Measurements from ENCODE around the gene MPL.

Gene MPL

GRCh38 chr1:43306688-43307457 lies 30.7 kb upstream of the MPL start:
- DNase-seq (ENCODE audit: low read depth) = no peak

- no peak for DNase-seq (ENCODE audit: low read depth)
These were observed 30.0 kb upstream of the MPL start for GRCh38 chr1:43307458-43308158.

- no peak for DNase-seq (ENCODE audit: low read depth)
These were observed 28.8 kb upstream of the MPL start for GRCh38 chr1:43308635-43309404.

GRCh38 chr1:43309405-43310025 lies 28.1 kb upstream of the MPL start:
- no peak for DNase-seq (ENCODE audit: low read depth)

GRCh38 chr1:43311521-43311920 lies 26.1 kb upstream of the MPL start:
- DNase-seq (ENCODE audit: low read depth) = no peak

- no peak for DNase-seq (ENCODE audit: low read depth)
These were observed 25.4 kb upstream of the MPL start for GRCh38 chr1:43312212-43312623.

GRCh38 chr1:43312663-43313515 lies 24.7 kb upstream of the MPL start:
- DNase-seq (ENCODE audit: low read depth) = no peak

GRCh38 chr1:43313771-43314170 lies 23.8 kb upstream of the MPL start:
- DNase-seq (ENCODE audit: low read depth) = no peak

GRCh38 chr1:43314233-43314632 lies 23.4 kb upstream of the MPL start:
- no peak for DNase-seq (ENCODE audit: low read depth)

- DNase-seq (ENCODE audit: low read depth) = no peak
These were observed 22.1 kb upstream of the MPL start for GRCh38 chr1:43315481-43315880.

GRCh38 chr1:43315963-43316737 lies 21.5 kb upstream of the MPL start:
- DNase-seq (ENCODE audit: low read depth) = no peak

GRCh38 chr1:43316738-43317520 lies 20.7 kb upstream of the MPL start:
- DNase-seq (ENCODE audit: low read depth) = no peak

- no peak for DNase-seq (ENCODE audit: low read depth)
These were observed 19.7 kb upstream of the MPL start for GRCh38 chr1:43317817-43318471.

GRCh38 chr1:43318831-43319230 lies 18.8 kb upstream of the MPL start:
- no peak for DNase-seq (ENCODE audit: low read depth)

- DNase-seq (ENCODE audit: low read depth) = no peak
These were observed 18.3 kb upstream of the MPL start for GRCh38 chr1:43319288-43319687.

GRCh38 chr1:43319766-43320165 lies 17.9 kb upstream of the MPL start:
- no peak for DNase-seq (ENCODE audit: low read depth)

- DNase-seq (ENCODE audit: low read depth) = no peak
These were observed 16.2 kb upstream of the MPL start for GRCh38 chr1:43321331-43321891.

GRCh38 chr1:43322506-43322905 lies 15.1 kb upstream of the MPL start:
- DNase-seq (ENCODE audit: low read depth) = no peak

GRCh38 chr1:43324810-43325209 lies 12.8 kb upstream of the MPL start:
- no peak for DNase-seq (ENCODE audit: low read depth)
